GM13976 (cell line): ENCODE results near the gene DNAJB8.

Experiments used
- DNase-seq: peaks from one replicate; pipeline ENCODE4 v3.0.0; 2012; ENCODE audit warnings: low spot score
- in situ Hi-C: fragments of 300-500 bp; cut with MboI; formaldehyde crosslinking; loops from one replicate; pipeline ENCODE4 v1.12.0; 2022; ENCODE audit warnings: low sequenced_read_pairs, mixed read lengths, inconsistent platforms; ENCODE audit not compliant: unreplicated experiment
- TF ChIP-seq, protein P1 (sequence below): IDR thresholded peaks from 2 replicates; pipeline ENCODE4 v1.5.1; 2012; ENCODE audit warnings: borderline replicate concordance, mild to moderate bottlenecking; ENCODE audit not compliant: insufficient read depth; ENCODE audit errors: extremely low read depth, missing control alignments, control extremely low read depth

DNAJB8 gene

DNA sequence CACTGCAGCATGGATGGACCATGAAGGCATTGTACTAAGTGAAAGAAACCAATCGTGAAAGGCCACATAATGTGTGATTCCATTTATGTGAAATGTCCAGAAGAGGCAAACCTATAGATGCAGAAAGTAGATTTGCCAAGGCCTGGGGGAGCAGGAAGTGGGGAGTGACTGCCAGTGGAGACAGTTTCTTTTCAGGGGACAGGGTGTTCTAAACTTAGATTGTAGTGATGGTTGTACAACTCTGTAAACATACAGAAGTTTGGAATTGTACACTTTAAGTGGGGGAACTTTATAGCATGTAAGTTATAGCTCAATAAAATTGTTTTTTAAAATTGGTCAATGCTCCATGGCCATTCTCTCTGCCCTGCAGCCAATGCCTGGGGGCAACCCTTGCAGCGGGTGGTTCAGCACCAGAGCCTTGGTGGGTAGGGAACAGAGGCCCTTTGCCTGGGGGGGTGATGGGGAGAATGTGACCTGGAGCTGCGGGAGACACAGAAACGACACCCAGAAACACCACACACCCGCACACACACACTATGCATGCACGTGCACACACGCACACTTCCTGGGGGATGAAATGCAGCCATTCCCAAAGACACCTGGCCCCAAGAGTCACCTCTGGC, 43.1 kb downstream of the DNAJB8 start:
- DNase-seq = no peak
- TF ChIP-seq, protein P1, sequence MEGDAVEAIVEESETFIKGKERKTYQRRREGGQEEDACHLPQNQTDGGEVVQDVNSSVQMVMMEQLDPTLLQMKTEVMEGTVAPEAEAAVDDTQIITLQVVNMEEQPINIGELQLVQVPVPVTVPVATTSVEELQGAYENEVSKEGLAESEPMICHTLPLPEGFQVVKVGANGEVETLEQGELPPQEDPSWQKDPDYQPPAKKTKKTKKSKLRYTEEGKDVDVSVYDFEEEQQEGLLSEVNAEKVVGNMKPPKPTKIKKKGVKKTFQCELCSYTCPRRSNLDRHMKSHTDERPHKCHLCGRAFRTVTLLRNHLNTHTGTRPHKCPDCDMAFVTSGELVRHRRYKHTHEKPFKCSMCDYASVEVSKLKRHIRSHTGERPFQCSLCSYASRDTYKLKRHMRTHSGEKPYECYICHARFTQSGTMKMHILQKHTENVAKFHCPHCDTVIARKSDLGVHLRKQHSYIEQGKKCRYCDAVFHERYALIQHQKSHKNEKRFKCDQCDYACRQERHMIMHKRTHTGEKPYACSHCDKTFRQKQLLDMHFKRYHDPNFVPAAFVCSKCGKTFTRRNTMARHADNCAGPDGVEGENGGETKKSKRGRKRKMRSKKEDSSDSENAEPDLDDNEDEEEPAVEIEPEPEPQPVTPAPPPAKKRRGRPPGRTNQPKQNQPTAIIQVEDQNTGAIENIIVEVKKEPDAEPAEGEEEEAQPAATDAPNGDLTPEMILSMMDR = no peak
- in situ Hi-C loops = loop anchor here (10.0 kb wide), 1 partner anchor 71 kb away; the partner anchor contains the start of gene GATA2

DNA sequence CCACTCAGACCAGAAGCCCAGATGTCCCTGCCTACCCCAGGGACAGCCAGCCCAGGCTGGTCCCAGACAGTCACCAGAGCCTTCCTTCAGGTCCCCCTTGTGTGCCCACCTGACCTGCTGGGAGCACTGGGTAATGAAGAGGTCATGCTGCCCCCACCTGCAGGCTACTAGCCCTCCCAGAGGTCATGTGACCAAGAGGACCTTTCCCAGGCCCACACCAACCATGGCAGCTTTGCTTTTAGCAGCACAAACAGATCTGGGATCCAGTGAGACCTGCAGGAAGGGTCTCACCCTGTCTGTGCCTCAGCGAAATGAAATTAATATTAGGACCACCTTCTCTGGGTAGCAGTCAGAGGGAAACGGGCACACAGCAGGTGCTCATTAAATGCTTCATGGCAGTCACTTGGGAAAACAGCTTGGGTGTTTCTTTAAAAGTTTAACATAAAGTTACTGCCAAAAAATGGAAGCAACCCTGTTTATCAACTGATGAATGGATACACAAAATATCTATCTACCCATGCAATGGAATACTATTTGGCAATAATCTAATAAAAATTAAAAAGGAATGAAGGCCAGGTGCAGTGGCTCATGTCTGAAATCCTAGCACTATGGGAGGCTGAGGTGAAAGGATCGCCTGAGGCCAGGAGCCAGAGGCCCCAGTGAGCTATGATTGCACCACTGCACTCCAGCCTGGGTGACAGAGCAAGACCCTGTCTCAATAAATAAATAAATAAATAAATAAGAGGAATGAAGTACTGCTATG, 43.7 kb downstream of the DNAJB8 start:
- in situ Hi-C loops = loop anchor here (10.0 kb wide), 1 partner anchor 72 kb away; the partner anchor contains the start of gene GATA2
- DNase-seq = no peak
- TF ChIP-seq, protein P1 = no peak

DNA sequence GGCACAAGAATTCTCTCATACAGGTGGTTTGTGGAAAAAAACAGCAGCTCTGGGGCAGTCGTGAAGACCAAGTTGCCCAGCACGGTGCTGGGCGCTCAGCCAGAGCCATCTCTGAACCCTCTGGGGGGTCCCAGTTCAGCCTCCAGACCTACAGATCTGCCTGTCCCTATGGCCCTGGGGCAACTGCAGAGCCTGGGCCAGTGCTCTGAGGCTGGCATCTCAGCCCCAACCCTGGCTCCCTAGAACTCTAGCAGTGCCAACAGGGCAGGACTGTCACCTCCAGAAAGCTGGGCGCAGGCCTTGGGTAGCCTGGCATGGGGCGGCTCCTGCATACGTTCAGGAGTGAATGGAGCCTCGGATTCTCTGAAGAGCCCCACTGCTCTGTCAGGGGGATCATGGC, 44.7 kb downstream of the DNAJB8 start:
- TF ChIP-seq, protein P1 = no peak
- in situ Hi-C loops = loop anchor here (10.0 kb wide), 1 partner anchor 73 kb away; the partner anchor contains the start of gene GATA2
- DNase-seq = no peak

DNA sequence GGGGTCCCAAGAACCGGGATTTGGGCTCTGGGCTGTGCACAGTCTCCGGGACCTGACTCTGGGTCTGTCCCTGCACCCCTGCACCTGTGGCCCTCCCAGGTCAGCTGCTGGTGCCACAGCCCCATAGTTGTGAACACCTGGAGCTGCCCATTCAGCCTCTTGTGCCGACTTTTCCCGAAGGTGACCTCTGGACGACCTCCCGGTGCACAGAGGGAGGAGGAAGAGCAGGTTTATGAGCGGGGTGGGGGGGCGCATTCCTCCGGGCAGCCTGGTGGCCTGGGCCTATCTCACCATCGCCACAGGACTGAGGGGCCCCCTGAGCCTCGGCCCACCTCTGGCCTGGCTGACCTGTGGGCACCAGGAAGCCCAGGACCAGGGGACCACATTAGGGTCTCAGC, 45.3 kb downstream of the DNAJB8 start:
- DNase-seq = no peak
- in situ Hi-C loops = loop anchor here (10.0 kb wide), 1 partner anchor 73 kb away; the partner anchor contains the start of gene GATA2
- TF ChIP-seq, protein P1 = no peak

DNA sequence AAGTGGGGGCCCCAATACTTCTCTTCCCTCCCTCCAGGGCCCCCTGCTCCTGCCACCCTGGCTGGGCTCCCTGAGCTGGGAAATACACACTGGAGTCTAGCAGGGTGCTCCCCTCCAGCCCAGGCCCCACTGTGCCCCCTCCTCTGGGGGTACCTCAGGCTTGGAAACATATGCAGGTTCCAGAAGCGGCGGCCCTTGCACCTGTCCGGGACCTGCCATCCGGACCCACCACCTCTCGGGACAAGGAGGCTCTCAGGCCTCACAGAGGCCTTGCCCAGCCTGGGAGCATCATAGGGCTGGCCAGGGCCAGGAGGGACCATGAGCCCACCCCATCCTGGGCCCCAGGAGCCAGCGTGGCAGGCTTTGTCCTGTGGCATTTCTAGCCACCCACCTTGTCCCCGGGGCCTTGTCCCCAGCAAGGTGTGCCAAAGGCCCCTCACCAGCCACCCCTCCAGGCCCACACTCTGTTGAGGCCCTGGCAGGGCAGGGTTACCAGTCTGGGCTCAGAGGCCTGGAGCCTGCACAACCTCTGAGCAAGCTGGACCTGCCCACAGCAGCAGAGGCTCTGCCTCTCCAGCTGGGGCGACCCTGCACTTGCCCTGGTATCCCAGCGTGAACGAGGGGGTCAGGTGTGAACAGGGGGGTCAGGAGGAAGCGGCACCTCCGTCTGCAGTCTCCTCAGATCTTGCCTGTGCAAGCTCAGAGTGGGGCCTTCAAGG, 45.8 kb downstream of the DNAJB8 start:
- TF ChIP-seq, protein P1 = no peak
- in situ Hi-C loops = loop anchor here (10.0 kb wide), 1 partner anchor 74 kb away; the partner anchor contains the start of gene GATA2
- DNase-seq = no peak

DNA sequence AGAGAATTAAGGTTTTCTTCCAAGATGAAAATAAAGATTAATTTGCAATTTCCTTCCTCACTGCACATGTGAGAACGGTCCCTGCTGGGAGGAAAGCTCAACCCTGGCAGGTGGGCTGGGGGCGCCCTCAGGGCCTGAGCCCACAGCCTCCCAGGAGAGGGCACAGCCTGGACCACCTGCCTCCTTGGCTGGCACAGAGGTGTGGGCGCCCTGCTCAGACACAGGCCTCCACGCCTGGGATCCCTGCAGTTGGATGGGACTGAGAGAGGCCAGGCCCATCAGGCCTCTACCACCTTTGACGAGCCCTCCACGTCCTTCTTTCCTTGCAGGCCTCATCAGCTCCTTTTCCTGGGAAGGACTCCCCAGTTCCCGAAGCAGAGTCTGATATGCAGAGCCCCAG, 46.4 kb downstream of the DNAJB8 start:
- in situ Hi-C loops = loop anchor here (10.0 kb wide), 1 partner anchor 75 kb away; the partner anchor contains the start of gene GATA2
- TF ChIP-seq, protein P1 = no peak
- DNase-seq = no peak
